MM.1S (cell line): ENCODE measurements around the gene TIAL1.
A peak's percentile ranks its signal among the peaks of the same experiment; 100 is the strongest.

ENCODE experiments used
- CTCF ChIP-seq: fragments of 300-600 bp; sonication (generic); IDR thresholded peaks from 2 replicates; pipeline ENCODE4 v1.5.1; 2016; ENCODE audit warnings: antibody characterized with exemption, low read length, mixed read lengths
- EZH2 ChIP-seq: fragments of 300-600 bp; sonication (generic); optimal IDR thresholded peaks from 2 replicates; pipeline ENCODE3; 2017; ENCODE audit warnings: low read depth, mild to moderate bottlenecking, antibody characterized with exemption, low read length, mixed read lengths

- TF ChIP-seq EZH2 (no peak), CTCF (peak; percentile 67)
Measured at GRCh38 chr10:119602241-119603095, 5.7 kb upstream of the TIAL1 start.
